Activated T-cell treated with anti-CD3 and anti-CD28 coated beads, Interleukin-2, amount 50 U/mL, for 4 hours (primary cell): ENCODE measurements around the gene TEX13B. TPM values are rescaled to one million over a fixed set of nuclear protein-coding genes. Genes with fewer than 3 reads are reported as not detected.

Experiments
- ATAC-seq, 2 donors: fragments of 200-7000 bp; cut with Tn5 transposase; one replicate each; pipeline ENCODE4 v1.10.0; 2021
- DNase-seq: peaks from one replicate; pipeline ENCODE4 v3.0.0-alpha.2; 2020
- H3K27me3 Mint-ChIP-seq: one replicate; pipeline ENCODE4 v1.8.0; 2021; ENCODE audit warnings: low read depth, mixed read lengths
- H3K36me3 Mint-ChIP-seq: one replicate; pipeline ENCODE4 v1.8.0; 2022; ENCODE audit warnings: mixed read lengths; ENCODE audit not compliant: insufficient read depth
- H3K4me1 Mint-ChIP-seq: one replicate; pipeline ENCODE4 v1.8.0; 2021; ENCODE audit warnings: low read depth, mixed read lengths
- H3K4me3 Mint-ChIP-seq: one replicate; pipeline ENCODE4 v1.8.0; 2021; ENCODE audit warnings: mild to moderate bottlenecking, moderate library complexity, mixed read lengths
- H3K9me3 Mint-ChIP-seq: one replicate; pipeline ENCODE4 v1.8.0; 2021; ENCODE audit warnings: mixed read lengths
- total RNA-seq, 3 donors: library from RNA; stranded (reverse); gene quantifications; one replicate each; pipeline ENCODE4 v1.2.1, GENCODE V29; 2021

TEX13B gene
- total RNA-seq = not detected

DNA sequence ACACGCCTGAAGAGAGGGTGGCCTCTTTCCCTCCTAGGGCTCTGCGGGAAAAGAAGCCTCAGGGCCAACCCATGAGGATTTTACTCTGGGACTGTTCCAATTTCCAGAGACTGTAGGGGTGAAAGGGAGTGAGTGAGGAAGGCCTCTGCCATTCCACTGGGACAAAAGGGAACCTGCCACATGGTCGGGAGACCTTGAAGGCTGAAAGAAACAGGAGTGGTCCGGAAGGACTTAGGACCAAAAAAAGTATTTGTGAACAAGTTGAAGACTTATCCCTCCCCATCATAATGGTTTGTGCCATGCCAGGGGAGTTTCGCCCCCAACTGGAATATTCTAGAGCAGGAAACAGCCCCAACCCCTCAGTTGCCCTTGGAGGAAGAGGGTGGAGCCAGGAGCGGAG lies at the start of gene TEX13B:
Gene TEX13B (minus strand): TSS at position 15 of the 400 bp plus-strand sequence. CDS start 243 bp downstream, outside the sequence.
- Mint-ChIP-seq H3K4me3 (no peak within 1 kb of the TSS), H3K27me3 (no peaks in the 10 kb centered on the region), H3K9me3 (no peaks in the 10 kb centered on the region), H3K36me3 (no peaks in the 10 kb centered on the region), H3K4me1 (peaks cover 4% of the 10 kb centered on the region)
- no peak for DNase-seq
- ATAC-seq = no peak

DNA sequence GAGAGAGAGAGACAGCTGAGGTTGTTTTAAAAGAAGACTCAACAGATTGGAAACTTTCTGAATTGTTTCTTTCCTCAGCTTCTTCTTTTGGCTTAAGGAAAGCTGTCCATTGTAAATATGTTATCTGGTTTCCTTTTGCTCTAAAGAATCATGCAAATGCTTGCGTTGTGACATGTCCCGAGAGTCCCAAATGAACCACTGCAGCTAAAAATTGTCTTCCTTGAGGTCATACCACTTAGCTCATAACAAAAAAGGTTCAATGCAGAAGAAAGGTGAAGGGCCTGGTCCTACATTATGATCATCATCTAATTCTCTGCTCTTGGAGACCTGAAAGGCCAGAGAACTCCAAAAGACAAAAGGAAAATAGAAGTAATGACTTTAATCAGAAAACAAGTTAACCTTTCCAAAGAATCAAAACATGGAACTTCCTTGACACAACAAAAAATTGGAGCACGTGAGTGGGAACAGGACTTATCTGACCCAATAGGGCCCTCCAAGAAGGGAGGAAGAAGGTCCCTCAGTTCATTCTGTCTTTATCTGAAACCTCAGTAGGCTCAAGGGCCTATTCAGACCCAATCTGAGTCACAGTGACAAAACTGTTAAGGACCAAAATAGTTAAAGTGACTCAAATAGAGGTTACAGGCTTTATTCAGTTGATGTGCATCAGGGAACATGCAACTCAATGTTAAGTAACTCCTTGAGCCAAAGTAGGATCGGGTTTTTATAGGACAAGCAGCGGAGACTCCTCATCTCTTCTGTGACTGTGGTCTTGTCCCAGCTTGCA lies 48.0 kb upstream of the TEX13B start:
- Mint-ChIP-seq H3K27me3 (no peaks in the 10 kb centered on the region), H3K9me3 (no peaks in the 10 kb centered on the region), H3K4me3 (no peak overlapping the region), H3K4me1 (peaks cover 50% of the 10 kb centered on the region), H3K36me3 (peaks cover 1% of the 10 kb centered on the region)
- DNase-seq (no peak), ATAC-seq (peak in 1 of 2 donors; percentile 63)

GRCh38 chrX:108028854-108029253 lies 46.7 kb upstream of the TEX13B start:
- Mint-ChIP-seq H3K9me3 (no peaks in the 10 kb centered on the region), H3K4me3 (no peak overlapping the region), H3K4me1 (peaks cover 57% of the 10 kb centered on the region), H3K36me3 (peaks cover 1% of the 10 kb centered on the region), H3K27me3 (no peaks in the 10 kb centered on the region)
- ATAC-seq (no peak), DNase-seq (no peak)

- ATAC-seq (no peak), DNase-seq (no peak)
- Mint-ChIP-seq H3K27me3 (no peaks in the 10 kb centered on the region), H3K36me3 (no peaks in the 10 kb centered on the region), H3K4me1 (peaks cover 72% of the 10 kb centered on the region), H3K4me3 (no peak overlapping the region), H3K9me3 (no peaks in the 10 kb centered on the region)
These were observed 43.9 kb upstream of the TEX13B start for GRCh38 chrX:108025954-108026600.

GRCh38 chrX:108025376-108025775 lies 43.2 kb upstream of the TEX13B start:
- peaks cover 74% of the 10 kb centered on the region for H3K4me1 Mint-ChIP-seq
- no peak overlapping the region for H3K4me3 Mint-ChIP-seq
- DNase-seq (no peak), ATAC-seq (no peak)
- H3K36me3 Mint-ChIP-seq = no peaks in the 10 kb centered on the region
- no peaks in the 10 kb centered on the region for H3K27me3 Mint-ChIP-seq
- no peaks in the 10 kb centered on the region for H3K9me3 Mint-ChIP-seq

GRCh38 chrX:108022491-108023089 lies 40.4 kb upstream of the TEX13B start:
- Mint-ChIP-seq H3K27me3 (no peaks in the 10 kb centered on the region), H3K9me3 (no peaks in the 10 kb centered on the region), H3K4me1 (peaks cover 80% of the 10 kb centered on the region), H3K4me3 (peak overlapping the region; percentile 38), H3K36me3 (no peaks in the 10 kb centered on the region)
- DNase-seq (no peak), ATAC-seq (peak; percentile 70 to 73)

DNA sequence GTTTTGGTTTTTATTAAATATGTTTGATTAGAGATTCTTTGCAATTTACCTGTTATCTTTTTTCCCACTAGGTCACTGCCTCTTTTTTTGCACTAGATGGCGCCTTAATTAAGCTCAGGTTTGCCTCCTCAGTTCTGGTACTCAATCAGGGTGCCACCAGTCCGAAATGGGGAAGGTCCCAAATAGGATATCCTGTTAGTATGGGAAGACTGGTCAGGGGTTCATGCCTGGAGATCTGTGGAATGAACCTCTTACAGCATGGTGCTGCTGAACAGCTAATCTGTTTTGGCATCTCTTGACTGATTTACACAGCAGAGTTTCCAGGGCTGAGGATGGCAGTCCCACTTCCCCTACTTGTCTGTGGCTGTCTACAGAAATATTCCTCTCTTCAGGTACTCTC lies 38.5 kb upstream of the TEX13B start:
- Mint-ChIP-seq H3K27me3 (no peaks in the 10 kb centered on the region), H3K9me3 (no peaks in the 10 kb centered on the region), H3K4me3 (peak overlapping the region; percentile 76), H3K36me3 (no peaks in the 10 kb centered on the region), H3K4me1 (peaks cover 79% of the 10 kb centered on the region)
- DNase-seq (no peak), ATAC-seq (no peak)

DNA sequence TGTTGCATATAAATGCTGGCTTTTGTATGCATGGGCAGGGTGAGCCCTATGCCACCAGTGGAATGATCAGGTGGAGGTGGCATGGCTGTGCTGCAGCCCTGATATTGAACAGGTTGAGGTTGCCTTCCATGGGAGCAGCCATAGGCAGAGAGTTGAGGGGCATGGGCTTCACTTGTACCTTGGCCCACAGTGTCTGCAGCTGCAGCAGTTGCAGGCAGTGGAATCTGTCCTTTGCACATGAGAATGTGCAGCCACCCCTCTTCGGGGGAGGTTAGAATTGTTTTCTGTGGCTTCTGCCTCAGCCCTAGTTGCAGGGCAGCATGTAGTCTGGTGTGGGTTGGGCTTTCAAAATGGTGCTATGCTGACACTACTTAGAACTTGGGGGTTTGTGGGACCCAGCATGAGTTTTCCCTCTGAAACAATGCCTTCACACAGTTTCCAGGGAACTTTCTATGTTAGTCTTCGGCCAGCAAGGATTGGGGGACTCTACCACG lies 37.3 kb upstream of the TEX13B start:
- Mint-ChIP-seq H3K27me3 (no peaks in the 10 kb centered on the region), H3K36me3 (no peaks in the 10 kb centered on the region), H3K4me1 (peaks cover 75% of the 10 kb centered on the region), H3K4me3 (peak overlapping the region; percentile 76), H3K9me3 (peaks cover under 1% of the 10 kb centered on the region)
- ATAC-seq = peak in 1 of 2 donors; percentile 9
- DNase-seq = no peak

DNA sequence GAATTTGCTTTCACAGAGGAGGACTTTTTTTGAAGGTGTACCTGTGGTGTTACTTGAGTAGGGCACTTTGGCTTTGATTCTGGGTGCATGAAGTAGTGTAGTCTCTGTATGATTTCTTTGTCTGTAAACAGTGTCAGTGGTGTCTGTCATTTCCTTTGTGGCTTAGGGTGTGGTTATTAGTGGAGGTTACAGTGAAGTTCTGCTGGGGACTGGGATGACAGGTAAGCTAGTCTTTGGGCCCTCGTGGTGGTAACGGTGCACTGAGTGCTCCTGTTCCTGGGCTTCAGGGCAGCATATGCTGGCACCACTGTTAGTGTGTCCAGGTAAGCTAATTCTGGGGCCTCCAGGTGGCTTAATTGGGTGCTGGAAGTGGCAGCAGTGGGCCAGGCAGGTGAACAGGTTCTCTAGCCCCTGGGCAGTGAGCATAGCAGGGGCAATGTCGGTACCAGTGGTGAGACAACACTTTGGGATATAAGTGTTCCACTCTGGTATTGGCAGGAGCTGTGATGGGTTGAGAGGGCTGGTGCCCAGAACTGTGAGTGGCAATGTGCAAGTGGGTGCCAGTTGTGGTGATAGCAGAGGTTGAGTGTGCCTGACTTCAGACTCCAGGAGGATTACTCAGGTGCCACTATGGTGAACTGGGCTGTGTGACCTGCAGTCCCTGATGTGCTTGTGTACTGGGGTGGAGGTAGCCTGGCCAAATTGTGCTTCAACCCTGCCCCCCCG lies 36.6 kb upstream of the TEX13B start:
- ATAC-seq = peak; percentile 69 to 74
- Mint-ChIP-seq H3K4me1 (peaks cover 69% of the 10 kb centered on the region), H3K36me3 (peaks cover 2% of the 10 kb centered on the region), H3K27me3 (no peaks in the 10 kb centered on the region), H3K4me3 (peak overlapping the region; percentile 76), H3K9me3 (peaks cover 7% of the 10 kb centered on the region)
- no peak for DNase-seq

GRCh38 chrX:108001218-108001814 lies 19.1 kb upstream of the TEX13B start:
- peaks cover 4% of the 10 kb centered on the region for H3K27me3 Mint-ChIP-seq
- ATAC-seq (peak; percentile 72 to 82), DNase-seq (no peak)
- H3K4me1 Mint-ChIP-seq = no peaks in the 10 kb centered on the region
- H3K4me3 Mint-ChIP-seq = no peak overlapping the region
- H3K9me3 Mint-ChIP-seq = peaks cover 8% of the 10 kb centered on the region
- no peaks in the 10 kb centered on the region for H3K36me3 Mint-ChIP-seq

DNA sequence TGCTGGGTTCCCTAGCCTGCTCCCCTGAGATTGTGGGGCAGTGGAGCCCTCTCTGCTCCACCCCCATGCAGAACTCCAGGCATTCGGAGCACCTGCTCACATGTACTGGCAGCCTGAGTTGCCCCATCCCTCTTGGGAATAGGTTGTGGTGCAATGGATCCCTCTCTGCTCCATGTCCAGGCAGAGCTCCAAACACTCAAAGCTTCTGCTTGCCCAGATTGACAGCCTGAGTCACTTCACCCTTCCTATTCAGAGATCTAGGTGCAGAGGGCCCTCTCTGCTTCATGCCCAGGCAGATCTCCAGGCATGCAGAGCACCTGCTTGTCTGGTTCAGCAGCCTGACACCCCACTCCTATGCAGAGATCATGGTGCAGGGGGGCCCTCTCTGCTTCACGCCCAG lies 18.6 kb upstream of the TEX13B start:
- DNase-seq (no peak), ATAC-seq (no peak)
- Mint-ChIP-seq H3K4me1 (no peaks in the 10 kb centered on the region), H3K36me3 (no peaks in the 10 kb centered on the region), H3K9me3 (peaks cover 8% of the 10 kb centered on the region), H3K27me3 (peaks cover 4% of the 10 kb centered on the region), H3K4me3 (no peak overlapping the region)

GRCh38 chrX:107996124-107996523 lies 14.0 kb upstream of the TEX13B start:
- peaks cover 8% of the 10 kb centered on the region for H3K9me3 Mint-ChIP-seq
- no peak for ATAC-seq
- no peaks in the 10 kb centered on the region for H3K4me1 Mint-ChIP-seq
- no peak overlapping the region for H3K4me3 Mint-ChIP-seq
- no peaks in the 10 kb centered on the region for H3K27me3 Mint-ChIP-seq
- H3K36me3 Mint-ChIP-seq = no peaks in the 10 kb centered on the region
- DNase-seq = no peak

GRCh38 chrX:107985033-107985432 lies 2.9 kb upstream of the TEX13B start:
- H3K4me3 Mint-ChIP-seq = no peak overlapping the region
- H3K4me1 Mint-ChIP-seq = peaks cover 3% of the 10 kb centered on the region
- H3K36me3 Mint-ChIP-seq = no peaks in the 10 kb centered on the region
- DNase-seq = no peak
- H3K9me3 Mint-ChIP-seq = no peaks in the 10 kb centered on the region
- ATAC-seq = no peak
- H3K27me3 Mint-ChIP-seq = no peaks in the 10 kb centered on the region

- Mint-ChIP-seq H3K4me1 (peaks cover 4% of the 10 kb centered on the region), H3K4me3 (no peak overlapping the region), H3K9me3 (no peaks in the 10 kb centered on the region), H3K36me3 (no peaks in the 10 kb centered on the region), H3K27me3 (no peaks in the 10 kb centered on the region)
- ATAC-seq (peak; percentile 40 to 48), DNase-seq (no peak)
These were observed 2.6 kb downstream of the TEX13B start for GRCh38 chrX:107979534-107979933.
